ENCODE measurements around the gene IFFO2.

- TF ChIP-seq POLR2A (IDR thresholded peaks at IDR 0.05; ENCODE audit: low read length), result no peak
- no peak for TF ChIP-seq GATA1 (IDR thresholded peaks at IDR 0.05; ENCODE audit: low read depth, low read length)
Measured at GRCh38 chr1:18895317-18895716, 61.2 kb downstream of the IFFO2 start.
